GM12801 (cell line): ENCODE measurements around the gene ATPAF2.

Experiments used
- TF ChIP-seq, protein P1 (sequence below): IDR thresholded peaks from one replicate; pipeline ENCODE4 v1.5.1; 2011; ENCODE audit warnings: control low read depth; ENCODE audit not compliant: insufficient read length; ENCODE audit errors: extremely low read depth

The ATPAF2 gene

DNA sequence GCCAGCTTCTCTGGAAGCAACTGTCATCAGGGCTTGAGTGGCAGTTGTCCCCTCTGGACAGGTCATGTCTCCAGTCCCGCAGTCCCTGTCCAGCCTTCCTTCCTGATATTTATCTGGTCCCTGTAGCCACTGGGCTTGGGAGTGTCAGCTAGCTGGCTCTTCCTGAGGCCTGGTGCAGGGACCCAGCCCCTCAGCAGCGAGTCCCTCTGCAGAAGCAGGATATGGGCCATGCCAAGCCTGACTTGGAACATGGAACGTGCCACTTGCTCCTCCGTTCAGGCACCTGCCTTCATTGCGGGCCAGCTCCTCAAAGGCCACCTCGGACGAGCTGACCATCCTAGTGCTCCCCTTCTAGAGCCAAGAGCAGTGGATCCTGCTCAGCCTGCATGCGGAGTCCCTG, 40.0 kb downstream of the ATPAF2 start:
- TF ChIP-seq, protein P1, sequence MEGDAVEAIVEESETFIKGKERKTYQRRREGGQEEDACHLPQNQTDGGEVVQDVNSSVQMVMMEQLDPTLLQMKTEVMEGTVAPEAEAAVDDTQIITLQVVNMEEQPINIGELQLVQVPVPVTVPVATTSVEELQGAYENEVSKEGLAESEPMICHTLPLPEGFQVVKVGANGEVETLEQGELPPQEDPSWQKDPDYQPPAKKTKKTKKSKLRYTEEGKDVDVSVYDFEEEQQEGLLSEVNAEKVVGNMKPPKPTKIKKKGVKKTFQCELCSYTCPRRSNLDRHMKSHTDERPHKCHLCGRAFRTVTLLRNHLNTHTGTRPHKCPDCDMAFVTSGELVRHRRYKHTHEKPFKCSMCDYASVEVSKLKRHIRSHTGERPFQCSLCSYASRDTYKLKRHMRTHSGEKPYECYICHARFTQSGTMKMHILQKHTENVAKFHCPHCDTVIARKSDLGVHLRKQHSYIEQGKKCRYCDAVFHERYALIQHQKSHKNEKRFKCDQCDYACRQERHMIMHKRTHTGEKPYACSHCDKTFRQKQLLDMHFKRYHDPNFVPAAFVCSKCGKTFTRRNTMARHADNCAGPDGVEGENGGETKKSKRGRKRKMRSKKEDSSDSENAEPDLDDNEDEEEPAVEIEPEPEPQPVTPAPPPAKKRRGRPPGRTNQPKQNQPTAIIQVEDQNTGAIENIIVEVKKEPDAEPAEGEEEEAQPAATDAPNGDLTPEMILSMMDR = no peak

DNA sequence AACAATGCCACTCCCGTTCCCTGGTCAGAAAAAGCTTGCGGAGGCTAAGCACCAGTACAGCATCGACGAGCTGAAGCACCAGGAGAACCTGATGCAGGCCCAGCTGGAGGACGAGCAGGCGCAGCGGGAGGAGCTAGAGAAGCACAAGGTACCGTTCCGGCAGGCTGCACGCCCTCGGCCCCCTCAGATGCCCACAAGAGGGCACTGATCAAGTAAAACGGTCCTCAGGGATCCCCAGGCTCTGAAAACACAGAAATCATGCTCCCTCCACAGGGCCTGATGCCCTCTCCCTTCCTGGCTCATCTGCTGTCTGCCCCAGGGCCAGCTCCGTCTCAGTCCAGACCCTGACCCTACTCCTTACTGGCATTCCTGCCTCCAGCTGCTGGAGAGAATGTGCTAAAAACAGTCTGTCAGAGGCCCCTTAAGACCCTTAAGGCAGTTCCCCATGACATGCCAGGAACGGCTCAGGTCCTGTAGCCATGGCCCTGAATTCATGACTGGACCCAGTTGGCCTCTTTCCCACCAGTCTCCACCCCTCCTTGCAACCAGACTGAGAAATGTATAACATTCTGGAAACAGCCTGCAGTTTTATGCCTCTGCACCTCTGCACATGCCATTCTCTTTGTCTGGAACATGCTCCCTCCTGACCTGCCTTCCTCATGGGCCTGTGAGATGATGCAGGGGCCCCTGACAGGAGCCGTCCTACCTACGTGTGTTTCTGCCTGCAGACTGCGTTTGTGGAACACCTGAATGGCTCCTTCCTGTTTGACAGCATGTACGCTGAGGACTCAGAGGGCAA, 44.5 kb downstream of the ATPAF2 start:
- TF ChIP-seq, protein P1 = no peak

DNA sequence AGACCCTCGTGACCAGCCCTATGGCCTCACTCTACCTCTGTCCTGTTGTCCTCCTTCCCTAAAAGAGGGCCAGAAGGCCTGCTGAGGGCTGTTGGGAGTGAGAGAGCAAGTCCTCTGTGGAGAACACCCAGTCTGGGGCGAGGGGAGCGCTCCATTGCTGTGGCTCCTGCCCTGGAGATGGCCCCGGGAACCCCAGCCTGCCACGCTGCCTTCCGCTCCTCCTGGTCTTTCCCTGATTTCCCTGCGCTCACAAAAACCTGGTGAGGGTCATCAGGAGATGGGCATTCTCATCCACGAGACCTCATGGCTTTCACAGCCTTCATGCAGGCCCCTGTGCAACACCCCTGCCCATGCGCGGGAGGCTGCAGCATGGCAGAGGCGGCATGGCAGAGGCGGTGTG, 45.1 kb downstream of the ATPAF2 start:
- TF ChIP-seq, protein P1 = no peak

DNA sequence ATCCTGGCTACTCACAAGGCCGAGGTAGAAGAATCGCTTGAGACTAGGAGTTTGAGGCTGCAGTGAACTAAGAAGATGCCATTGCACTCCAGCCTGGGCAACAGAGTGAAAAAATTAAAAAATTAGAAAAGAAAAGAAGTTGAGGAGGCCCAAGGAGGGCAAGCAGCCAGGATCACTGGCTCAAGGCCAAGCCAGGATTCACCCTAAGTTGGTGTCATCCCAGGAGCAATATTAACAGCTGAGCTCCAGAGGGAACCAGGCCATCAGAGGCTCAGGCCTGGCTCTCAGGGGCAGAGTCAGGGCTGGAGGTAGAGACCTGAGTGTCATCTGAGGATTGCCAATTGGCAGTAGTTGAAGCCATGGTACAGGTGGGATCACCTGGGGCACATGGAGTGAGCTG, 45.6 kb downstream of the ATPAF2 start:
- TF ChIP-seq, protein P1 = no peak

DNA sequence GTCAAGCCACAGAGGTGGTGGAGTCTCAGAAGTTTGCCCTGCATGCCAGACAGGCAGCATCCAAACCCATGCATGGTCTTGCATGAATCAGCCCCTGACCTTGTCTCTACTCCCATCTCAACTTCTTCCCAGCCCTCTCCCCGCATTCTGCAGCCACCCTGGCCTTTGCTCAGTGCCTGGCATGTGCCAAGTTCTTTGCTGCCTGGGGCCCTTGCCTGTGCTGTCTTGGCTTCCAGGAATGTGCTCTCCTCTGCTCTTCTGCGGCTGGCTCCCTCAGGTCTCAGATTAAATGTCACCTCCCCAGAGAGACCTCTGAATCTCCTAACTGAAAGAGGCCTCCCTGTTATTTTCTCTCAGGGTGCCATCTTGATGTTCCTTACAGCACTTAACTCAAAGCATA, 48.7 kb downstream of the ATPAF2 start:
- TF ChIP-seq, protein P1 = no peak

DNA sequence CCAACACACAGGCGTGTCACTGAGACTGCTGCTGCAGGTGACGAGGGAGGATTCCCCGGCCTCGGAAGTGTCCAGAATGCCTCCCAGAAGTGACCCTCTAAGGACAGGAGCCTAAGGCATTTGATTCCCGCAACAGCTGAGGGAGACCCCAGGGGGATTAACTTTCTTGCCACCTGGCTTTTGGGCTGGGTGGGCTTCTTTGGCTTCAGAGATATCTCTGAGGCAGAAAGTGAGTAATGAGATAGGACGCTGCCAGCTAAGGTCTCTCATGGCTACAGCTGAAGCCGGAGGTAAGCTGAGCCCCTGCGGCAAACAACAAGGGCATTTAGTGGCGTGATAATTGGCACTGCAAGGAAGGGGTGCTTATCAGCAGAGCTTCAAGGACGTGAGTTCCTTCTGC, 49.4 kb downstream of the ATPAF2 start:
- TF ChIP-seq, protein P1 = no peak

DNA sequence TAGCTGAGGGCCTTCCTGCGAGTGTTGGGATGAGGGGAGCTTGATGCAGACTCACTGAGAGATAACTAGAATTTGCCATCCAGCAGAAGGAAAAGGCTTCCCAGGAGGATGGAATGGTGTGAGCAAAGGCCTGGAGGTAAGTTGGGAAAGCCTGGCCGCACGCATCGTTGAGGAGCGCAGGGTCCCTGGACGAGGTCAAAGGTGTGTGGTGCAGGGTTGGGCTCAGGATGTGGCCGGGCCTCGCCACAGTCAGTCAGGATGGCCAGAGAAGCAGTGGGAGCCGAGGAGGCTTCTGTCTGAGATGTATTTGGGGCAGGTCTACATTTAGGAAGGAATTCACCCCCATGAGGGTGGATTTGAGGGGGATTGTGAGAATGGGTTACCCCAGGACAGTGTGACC, 49.9 kb downstream of the ATPAF2 start:
- TF ChIP-seq, protein P1 = no peak
